Measurements from ENCODE around the gene MMP15. TPM values are rescaled to one million over a fixed set of nuclear protein-coding genes. Genes with fewer than 3 reads are reported as not detected.

Gene MMP15
- total and polyA plus RNA-seq, 7 donors, result 2.3 to 54.0 (median 10.5) TPM

DNA sequence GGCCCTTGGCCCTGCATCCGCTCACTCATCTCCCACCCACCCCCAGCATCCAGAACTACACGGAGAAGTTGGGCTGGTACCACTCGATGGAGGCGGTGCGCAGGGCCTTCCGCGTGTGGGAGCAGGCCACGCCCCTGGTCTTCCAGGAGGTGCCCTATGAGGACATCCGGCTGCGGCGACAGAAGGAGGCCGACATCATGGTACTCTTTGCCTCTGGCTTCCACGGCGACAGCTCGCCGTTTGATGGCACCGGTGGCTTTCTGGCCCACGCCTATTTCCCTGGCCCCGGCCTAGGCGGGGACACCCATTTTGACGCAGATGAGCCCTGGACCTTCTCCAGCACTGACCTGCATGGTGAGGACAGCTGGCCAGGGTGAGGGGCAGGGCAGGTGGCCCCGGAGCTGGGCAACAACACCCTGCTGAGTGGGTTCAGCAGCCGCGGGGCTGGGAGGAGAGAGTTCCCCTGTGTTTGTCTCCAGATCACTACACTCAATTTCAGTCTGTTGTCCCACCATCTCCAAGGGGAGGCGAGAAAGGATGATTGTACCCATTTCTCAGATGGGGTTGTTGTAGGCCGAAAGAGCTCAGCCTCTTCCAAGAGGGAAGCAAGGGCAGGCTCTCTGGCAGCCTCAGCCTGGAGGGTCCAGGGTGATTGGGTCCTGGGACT, 14.4 kb downstream of the MMP15 start:
- WGBS, 2 donors, result 94 to 96% methylated on average over 26 of the region's 26 CpGs
- H3K27me3 ChIP-seq, result no peaks in the 10 kb centered on the region
- no peak for DNase-seq
- H3K4me1 ChIP-seq, result no peaks in the 10 kb centered on the region
- intact Hi-C loops (cut with DNase I), result no loop called here
- TF ChIP-seq POLR2AphosphoS5 (IDR thresholded peaks at IDR 0.05) (no peak), POLR2A (IDR thresholded peaks at IDR 0.05) (no peak), EP300 (IDR thresholded peaks at IDR 0.05) (no peak)
- TF ChIP-seq, protein P1, sequence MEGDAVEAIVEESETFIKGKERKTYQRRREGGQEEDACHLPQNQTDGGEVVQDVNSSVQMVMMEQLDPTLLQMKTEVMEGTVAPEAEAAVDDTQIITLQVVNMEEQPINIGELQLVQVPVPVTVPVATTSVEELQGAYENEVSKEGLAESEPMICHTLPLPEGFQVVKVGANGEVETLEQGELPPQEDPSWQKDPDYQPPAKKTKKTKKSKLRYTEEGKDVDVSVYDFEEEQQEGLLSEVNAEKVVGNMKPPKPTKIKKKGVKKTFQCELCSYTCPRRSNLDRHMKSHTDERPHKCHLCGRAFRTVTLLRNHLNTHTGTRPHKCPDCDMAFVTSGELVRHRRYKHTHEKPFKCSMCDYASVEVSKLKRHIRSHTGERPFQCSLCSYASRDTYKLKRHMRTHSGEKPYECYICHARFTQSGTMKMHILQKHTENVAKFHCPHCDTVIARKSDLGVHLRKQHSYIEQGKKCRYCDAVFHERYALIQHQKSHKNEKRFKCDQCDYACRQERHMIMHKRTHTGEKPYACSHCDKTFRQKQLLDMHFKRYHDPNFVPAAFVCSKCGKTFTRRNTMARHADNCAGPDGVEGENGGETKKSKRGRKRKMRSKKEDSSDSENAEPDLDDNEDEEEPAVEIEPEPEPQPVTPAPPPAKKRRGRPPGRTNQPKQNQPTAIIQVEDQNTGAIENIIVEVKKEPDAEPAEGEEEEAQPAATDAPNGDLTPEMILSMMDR (IDR thresholded peaks at IDR 0.05), result no peak
- H3K27ac ChIP-seq, result no peak overlapping the region
- H3K4me3 ChIP-seq, result no peak overlapping the region
- H3K9me3 ChIP-seq, result no peaks in the 10 kb centered on the region
- H3K36me3 ChIP-seq, result peaks cover 0 to 68% (median 8%) of the 10 kb centered on the region in 4 donors

DNA sequence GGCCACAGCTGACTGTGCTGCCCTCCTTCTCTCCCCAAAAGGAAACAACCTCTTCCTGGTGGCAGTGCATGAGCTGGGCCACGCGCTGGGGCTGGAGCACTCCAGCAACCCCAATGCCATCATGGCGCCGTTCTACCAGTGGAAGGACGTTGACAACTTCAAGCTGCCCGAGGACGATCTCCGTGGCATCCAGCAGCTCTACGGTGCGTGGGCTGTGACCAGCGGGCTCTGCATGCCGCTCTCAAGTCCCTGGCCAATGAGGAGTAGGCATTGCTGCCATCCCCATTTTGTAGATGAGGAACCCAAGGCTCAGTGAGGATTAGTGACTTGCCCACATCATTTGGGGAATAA, 14.9 kb downstream of the MMP15 start:
- DNase-seq, result no peak
- WGBS, 2 donors, result 96 to 97% methylated on average over 12 of the region's 12 CpGs
- H3K4me3 ChIP-seq, result no peak overlapping the region
- H3K27ac ChIP-seq, result no peak overlapping the region
- H3K27me3 ChIP-seq, result no peaks in the 10 kb centered on the region
- intact Hi-C loops (cut with DNase I), result no loop called here
- no peaks in the 10 kb centered on the region for H3K9me3 ChIP-seq
- TF ChIP-seq POLR2AphosphoS5 (IDR thresholded peaks at IDR 0.05), result no peak
- TF ChIP-seq EP300 (IDR thresholded peaks at IDR 0.05), result no peak
- TF ChIP-seq POLR2A (IDR thresholded peaks at IDR 0.05), result no peak
- TF ChIP-seq, protein P1 (IDR thresholded peaks at IDR 0.05), result no peak
- no peaks in the 10 kb centered on the region for H3K4me1 ChIP-seq
- peaks cover 0 to 73% (median 8%) of the 10 kb centered on the region in 4 donors for H3K36me3 ChIP-seq

DNA sequence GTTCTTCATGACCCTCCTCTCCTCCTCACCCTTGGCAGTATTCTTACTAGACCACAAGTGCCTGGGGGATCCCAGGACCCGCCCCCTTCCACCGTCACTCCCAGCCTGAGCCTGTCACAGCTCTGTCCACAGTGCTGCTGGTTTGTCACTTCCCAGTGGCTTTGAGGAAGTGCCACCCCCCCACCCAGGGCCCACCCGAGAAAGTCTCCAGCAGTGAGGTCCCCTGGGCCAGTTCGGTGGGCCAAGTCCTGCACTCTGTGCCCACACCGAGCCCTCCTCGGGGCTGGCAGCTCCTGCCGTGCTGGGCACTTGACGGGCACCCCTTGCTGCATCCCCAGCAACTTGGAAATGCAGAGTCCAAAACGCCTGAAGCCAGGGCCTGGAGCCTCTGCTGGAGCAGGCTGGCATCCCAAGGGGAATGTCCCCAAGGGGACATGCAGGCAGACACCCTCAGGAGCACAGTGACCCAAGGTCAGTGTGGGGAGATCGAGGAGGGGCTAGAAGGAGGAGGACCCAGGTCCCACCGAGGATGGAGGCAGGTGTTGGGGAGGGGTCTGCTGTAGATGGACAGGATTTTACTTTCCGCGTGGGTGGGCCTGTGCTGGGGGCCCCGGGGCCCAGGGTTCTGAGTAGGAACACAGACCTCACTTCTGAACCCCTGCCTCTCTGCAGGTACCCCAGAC, 15.5 kb downstream of the MMP15 start:
- peaks cover 0 to 73% (median 8%) of the 10 kb centered on the region in 4 donors for H3K36me3 ChIP-seq
- WGBS, 2 donors, result 87 to 88% methylated on average over 14 of the region's 14 CpGs
- H3K27me3 ChIP-seq, result no peaks in the 10 kb centered on the region
- intact Hi-C loops (cut with DNase I), result no loop called here
- TF ChIP-seq, protein P1 (IDR thresholded peaks at IDR 0.05), result no peak
- H3K9me3 ChIP-seq, result no peaks in the 10 kb centered on the region
- no peak overlapping the region for H3K4me3 ChIP-seq
- H3K27ac ChIP-seq, result no peak overlapping the region
- DNase-seq, result no peak
- no peaks in the 10 kb centered on the region for H3K4me1 ChIP-seq

DNA sequence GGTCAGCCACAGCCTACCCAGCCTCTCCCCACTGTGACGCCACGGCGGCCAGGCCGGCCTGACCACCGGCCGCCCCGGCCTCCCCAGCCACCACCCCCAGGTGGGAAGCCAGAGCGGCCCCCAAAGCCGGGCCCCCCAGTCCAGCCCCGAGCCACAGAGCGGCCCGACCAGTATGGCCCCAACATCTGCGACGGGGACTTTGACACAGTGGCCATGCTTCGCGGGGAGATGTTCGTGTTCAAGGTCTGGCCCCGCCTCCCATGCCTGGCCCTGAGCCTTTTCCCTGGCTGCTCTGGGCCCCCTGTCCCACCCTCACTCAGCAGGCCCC, 16.0 kb downstream of the MMP15 start:
- no peaks in the 10 kb centered on the region for H3K4me1 ChIP-seq
- no peak for DNase-seq
- H3K27me3 ChIP-seq, result no peaks in the 10 kb centered on the region
- H3K27ac ChIP-seq, result no peak overlapping the region
- peaks cover 0 to 73% (median 8%) of the 10 kb centered on the region in 4 donors for H3K36me3 ChIP-seq
- WGBS, 2 donors, result 92 to 93% methylated on average over 18 of the region's 18 CpGs
- intact Hi-C loops (cut with DNase I), result no loop called here
- no peak for TF ChIP-seq POLR2AphosphoS5 (IDR thresholded peaks at IDR 0.05)
- TF ChIP-seq, protein P1 (IDR thresholded peaks at IDR 0.05), result no peak
- TF ChIP-seq EP300 (IDR thresholded peaks at IDR 0.05), result no peak
- no peak for TF ChIP-seq POLR2A (IDR thresholded peaks at IDR 0.05)
- no peaks in the 10 kb centered on the region for H3K9me3 ChIP-seq
- no peak overlapping the region for H3K4me3 ChIP-seq
